ENCODE data around the gene ARPC1B. TPM values are rescaled to one million over a fixed set of nuclear protein-coding genes. Genes with fewer than 3 reads are reported as not detected.
"Not testable (repeated sequence)": the region's sequence is repeated elsewhere in the genome, so short reads cannot be mapped to it uniquely, and the experiment has no call there.

The ARPC1B gene
- total and polyA plus RNA-seq, 2 donors (not counting 1 experiment from before 2014, with no cell fraction given), result 245 to 394 TPM

GRCh38 chr7:99344061-99344647 lies 30.4 kb upstream of the ARPC1B start:
- Histone ChIP-seq H3K4me2 (ENCODE audit: extremely low read depth, insufficient read depth, low read length) (no peak overlapping the region), H3K27ac (ENCODE audit: insufficient read depth, low read length) (no peak overlapping the region), H3K9ac (ENCODE audit: insufficient read depth, low read length) (no peak overlapping the region), H3K4me3 (replicated peaks in 1 of 4; ENCODE audit: control extremely low read depth in 1 of 4, insufficient read depth in 1 of 4, low read depth in 3 of 4, low read length in 4 of 4) (no peak overlapping the region), H3K4me1 (ENCODE audit: control insufficient read depth, extremely low read depth, insufficient read depth, low read length) (no peaks in the 10 kb centered on the region), H3K36me3 (ENCODE audit: control insufficient read depth, insufficient read depth, low read length) (peaks cover 16% of the 10 kb centered on the region), H3K9me3 (ENCODE audit: control insufficient read depth, insufficient read depth, low read depth, low read length) (no peaks in the 10 kb centered on the region), H3K27me3 (ENCODE audit: control insufficient read depth, insufficient read depth, low read length) (no peaks in the 10 kb centered on the region), H2AFZ (ENCODE audit: low read length) (no peak overlapping the region), H4K20me1 (ENCODE audit: control insufficient read depth, extremely low read depth, insufficient read depth, low read length) (no peaks in the 10 kb centered on the region), H3K79me2 (ENCODE audit: control insufficient read depth, insufficient read depth, low read length) (peaks cover 3% of the 10 kb centered on the region)
- DNase-seq (ENCODE audit: low read depth in 2 of 2), result no peak
- no peak for TF ChIP-seq EZH2 (IDR thresholded peaks at IDR 0.05; ENCODE audit: low read length, missing control alignments)
- TF ChIP-seq, protein P1, sequence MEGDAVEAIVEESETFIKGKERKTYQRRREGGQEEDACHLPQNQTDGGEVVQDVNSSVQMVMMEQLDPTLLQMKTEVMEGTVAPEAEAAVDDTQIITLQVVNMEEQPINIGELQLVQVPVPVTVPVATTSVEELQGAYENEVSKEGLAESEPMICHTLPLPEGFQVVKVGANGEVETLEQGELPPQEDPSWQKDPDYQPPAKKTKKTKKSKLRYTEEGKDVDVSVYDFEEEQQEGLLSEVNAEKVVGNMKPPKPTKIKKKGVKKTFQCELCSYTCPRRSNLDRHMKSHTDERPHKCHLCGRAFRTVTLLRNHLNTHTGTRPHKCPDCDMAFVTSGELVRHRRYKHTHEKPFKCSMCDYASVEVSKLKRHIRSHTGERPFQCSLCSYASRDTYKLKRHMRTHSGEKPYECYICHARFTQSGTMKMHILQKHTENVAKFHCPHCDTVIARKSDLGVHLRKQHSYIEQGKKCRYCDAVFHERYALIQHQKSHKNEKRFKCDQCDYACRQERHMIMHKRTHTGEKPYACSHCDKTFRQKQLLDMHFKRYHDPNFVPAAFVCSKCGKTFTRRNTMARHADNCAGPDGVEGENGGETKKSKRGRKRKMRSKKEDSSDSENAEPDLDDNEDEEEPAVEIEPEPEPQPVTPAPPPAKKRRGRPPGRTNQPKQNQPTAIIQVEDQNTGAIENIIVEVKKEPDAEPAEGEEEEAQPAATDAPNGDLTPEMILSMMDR (conservative IDR thresholded peaks at IDR 0.05 in 1 of 2, IDR thresholded peaks at IDR 0.05 in 1 of 2; ENCODE audit: low read depth in 1 of 2, low read length in 2 of 2), result no peak

DNA sequence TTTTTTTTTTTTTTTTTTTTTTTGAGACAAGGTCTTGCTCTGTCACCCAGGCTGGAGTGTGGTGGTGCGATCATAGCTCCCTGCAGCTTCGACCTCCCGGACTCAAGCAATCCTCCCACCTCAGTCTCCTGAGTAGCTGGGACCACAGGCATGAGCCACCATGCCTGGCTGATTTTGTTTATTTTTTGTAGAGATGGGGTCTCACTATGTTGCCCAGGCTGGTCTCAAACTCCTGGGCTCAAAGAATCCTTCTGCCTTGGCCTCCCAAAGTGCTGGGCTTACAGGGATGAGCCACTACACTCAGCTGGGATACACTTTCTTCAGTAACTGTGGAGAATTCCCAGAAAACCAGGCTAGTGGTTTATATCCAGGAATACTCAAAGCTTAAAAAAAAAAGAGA lies 23.9 kb upstream of the ARPC1B start:
- H3K9ac ChIP-seq (ENCODE audit: insufficient read depth, low read length); H3K4me1 ChIP-seq (ENCODE audit: control insufficient read depth, extremely low read depth, insufficient read depth, low read length); H3K79me2 ChIP-seq (ENCODE audit: control insufficient read depth, insufficient read depth, low read length); H3K9me3 ChIP-seq (ENCODE audit: control insufficient read depth, insufficient read depth, low read depth, low read length); H3K4me2 ChIP-seq (ENCODE audit: extremely low read depth, insufficient read depth, low read length); H2AFZ ChIP-seq (ENCODE audit: low read length); H3K4me3 ChIP-seq (replicated peaks in 1 of 4; ENCODE audit: control extremely low read depth in 1 of 4, insufficient read depth in 1 of 4, low read depth in 3 of 4, low read length in 4 of 4); DNase-seq (ENCODE audit: low read depth in 2 of 2); H3K27me3 ChIP-seq (ENCODE audit: control insufficient read depth, insufficient read depth, low read length); H3K27ac ChIP-seq (ENCODE audit: insufficient read depth, low read length); H4K20me1 ChIP-seq (ENCODE audit: control insufficient read depth, extremely low read depth, insufficient read depth, low read length): not testable (repeated sequence)
- peaks cover 22% of the 10 kb centered on the region for H3K36me3 ChIP-seq (ENCODE audit: control insufficient read depth, insufficient read depth, low read length)

- no peak for TF ChIP-seq EZH2 (IDR thresholded peaks at IDR 0.05; ENCODE audit: low read length, missing control alignments)
- TF ChIP-seq, protein P1 (conservative IDR thresholded peaks at IDR 0.05 in 1 of 2, IDR thresholded peaks at IDR 0.05 in 1 of 2; ENCODE audit: low read depth in 1 of 2, low read length in 2 of 2), result no peak
- H3K9ac ChIP-seq (ENCODE audit: insufficient read depth, low read length), result no peak overlapping the region
- H4K20me1 ChIP-seq (ENCODE audit: control insufficient read depth, extremely low read depth, insufficient read depth, low read length), result no peaks in the 10 kb centered on the region
- H3K9me3 ChIP-seq (ENCODE audit: control insufficient read depth, insufficient read depth, low read depth, low read length), result no peaks in the 10 kb centered on the region
- H3K4me3 ChIP-seq (replicated peaks in 1 of 4; ENCODE audit: control extremely low read depth in 1 of 4, insufficient read depth in 1 of 4, low read depth in 3 of 4, low read length in 4 of 4), result no peak overlapping the region
- no peak for DNase-seq (ENCODE audit: low read depth in 2 of 2)
- no peak overlapping the region for H3K4me2 ChIP-seq (ENCODE audit: extremely low read depth, insufficient read depth, low read length)
- H3K4me1 ChIP-seq (ENCODE audit: control insufficient read depth, extremely low read depth, insufficient read depth, low read length), result no peaks in the 10 kb centered on the region
- H3K36me3 ChIP-seq (ENCODE audit: control insufficient read depth, insufficient read depth, low read length), result peaks cover 22% of the 10 kb centered on the region
- no peak overlapping the region for H2AFZ ChIP-seq (ENCODE audit: low read length)
- no peak overlapping the region for H3K27ac ChIP-seq (ENCODE audit: insufficient read depth, low read length)
- H3K27me3 ChIP-seq (ENCODE audit: control insufficient read depth, insufficient read depth, low read length), result no peaks in the 10 kb centered on the region
- no peaks in the 10 kb centered on the region for H3K79me2 ChIP-seq (ENCODE audit: control insufficient read depth, insufficient read depth, low read length)
Measured at GRCh38 chr7:99352247-99352646, 22.3 kb upstream of the ARPC1B start.

Measured in fibroblast of lung (primary cell).